Neuronal stem cell (in vitro differentiated cells): ENCODE data around the gene ERC2.

Source experiments
- DNase-seq: peaks from one replicate; pipeline ENCODE4 v3.0.0-alpha.2; 2013; ENCODE audit warnings: low spot score
- H2AFZ ChIP-seq: one replicate; pipeline ENCODE4 v1.6.1; 2013; ENCODE audit warnings: mild to moderate bottlenecking, low read length, inconsistent platforms
- H2AK5ac ChIP-seq: 2 replicates; pipeline ENCODE4 v1.6.1; 2013; ENCODE audit warnings: low read depth, mild to moderate bottlenecking, inconsistent platforms, low read length, moderate library complexity, mixed read lengths
- H2BK120ac ChIP-seq: 2 replicates; pipeline ENCODE4 v1.6.1; 2013; ENCODE audit warnings: low read depth, mild to moderate bottlenecking, inconsistent platforms, low read length, moderate library complexity, mixed read lengths
- H2BK12ac ChIP-seq: one replicate; pipeline ENCODE4 v1.6.1; 2013; ENCODE audit warnings: low read length, inconsistent platforms
- H2BK15ac ChIP-seq: 2 replicates; pipeline ENCODE4 v1.6.1; 2013; ENCODE audit warnings: mild to moderate bottlenecking, low read length, inconsistent platforms, mixed read lengths
- H2BK5ac ChIP-seq: one replicate; pipeline ENCODE4 v1.6.1; 2013; ENCODE audit warnings: inconsistent platforms, mild to moderate bottlenecking, low read length, moderate library complexity
- H3K14ac ChIP-seq: one replicate; pipeline ENCODE4 v1.6.1; 2013; ENCODE audit warnings: low read length, inconsistent platforms
- H3K18ac ChIP-seq: 2 replicates; pipeline ENCODE4 v1.6.1; 2013; ENCODE audit warnings: low read length, inconsistent platforms
- H3K23ac ChIP-seq: 2 replicates; pipeline ENCODE4 v1.6.1; 2013; ENCODE audit warnings: low read depth, mild to moderate bottlenecking, mixed read lengths, low read length, inconsistent platforms; ENCODE audit not compliant: poor library complexity
- H3K27ac ChIP-seq: replicated peaks from 3 replicates; pipeline ENCODE4 v1.5.1; 2013; ENCODE audit warnings: low read length, inconsistent platforms
- H3K27me3 ChIP-seq, 3 experiments: 2 replicates each; pipeline ENCODE4 v1.6.1; 2013; ENCODE audit warnings: low read length in 3 of 3, mild to moderate bottlenecking in 2 of 3, inconsistent platforms in 1 of 3, low read depth in 1 of 3, mixed read lengths in 1 of 3, moderate library complexity in 1 of 3; ENCODE audit not compliant: control insufficient read depth in 3 of 3, insufficient read depth in 3 of 3
- H3K36me3 ChIP-seq, 2 donors: replicated peaks in 1 of 2; 2 replicates each; pipeline ENCODE4 v1.6.1; 2013; ENCODE audit warnings: low read length in 2 of 2; ENCODE audit not compliant: control insufficient read depth in 2 of 2, insufficient read depth in 2 of 2
- H3K4ac ChIP-seq: 2 replicates; pipeline ENCODE4 v1.6.1; 2013; ENCODE audit warnings: inconsistent platforms, mild to moderate bottlenecking, low read length, moderate library complexity
- H3K4me1 ChIP-seq, 2 donors: 1 replicate in 1 of 2; 2 replicates in 1 of 2; pipeline ENCODE4 v1.6.1; 2013; ENCODE audit warnings: low read length in 2 of 2, low read depth in 1 of 2; ENCODE audit not compliant: control insufficient read depth in 2 of 2, insufficient read depth in 1 of 2
- H3K4me2 ChIP-seq: one replicate; pipeline ENCODE4 v1.6.1; 2013; ENCODE audit warnings: mild to moderate bottlenecking, low read length, inconsistent platforms; ENCODE audit not compliant: insufficient read depth, poor library complexity, severe bottlenecking
- H3K4me3 ChIP-seq, 2 donors: 2 replicates each; pipeline ENCODE4 v1.5.1; 2013; ENCODE audit warnings: low read length in 2 of 2, mild to moderate bottlenecking in 2 of 2, inconsistent platforms in 1 of 2, moderate library complexity in 1 of 2
- H3K79me1 ChIP-seq: one replicate; pipeline ENCODE4 v1.6.1; 2013; ENCODE audit warnings: low read depth, mild to moderate bottlenecking, inconsistent platforms, low read length, moderate library complexity
- H3K9ac ChIP-seq: one replicate; pipeline ENCODE4 v1.6.1; 2013; ENCODE audit warnings: mild to moderate bottlenecking, low read depth, low read length, inconsistent platforms; ENCODE audit not compliant: poor library complexity
- H3K9me3 ChIP-seq, 2 donors: replicated peaks in 1 of 2; 2 replicates each; pipeline versions ENCODE3 to v1.6.1; 2013; ENCODE audit warnings: low read length in 2 of 2, mild to moderate bottlenecking in 2 of 2, inconsistent platforms in 1 of 2, low read depth in 1 of 2, mixed read lengths in 1 of 2, moderate library complexity in 1 of 2; ENCODE audit not compliant: control insufficient read depth in 2 of 2, insufficient read depth in 1 of 2
- H4K8ac ChIP-seq: one replicate; pipeline ENCODE4 v1.6.1; 2013; ENCODE audit warnings: low read depth, mild to moderate bottlenecking, inconsistent platforms, low read length, moderate library complexity
- H4K91ac ChIP-seq: one replicate; pipeline ENCODE4 v1.6.1; 2013; ENCODE audit warnings: low read length, low read depth, mild to moderate bottlenecking, inconsistent platforms; ENCODE audit not compliant: poor library complexity
- WGBS, 2 donors: extraction: QIAGEN DNeasy Blood & Tissue Kit; methylation state at CpG; one replicate each; pipeline ENCODE4 v1.1.7; 2013; ENCODE audit warnings: missing lambda C conversion rate in 2 of 2, mixed read lengths in 1 of 2; ENCODE audit not compliant: insufficient read length in 2 of 2, insufficient replicate concordance in 1 of 2; ENCODE audit errors: extremely low coverage in 2 of 2; 5-methylcytosine and 5-hydroxymethylcytosine counted together

Gene ERC2

GRCh38 chr3:55966566-55966965, 501.7 kb downstream of the ERC2 start:
- no CpG with 5 or more reads among the region's 1 CpG for WGBS, 2 donors
- H3K4me2 ChIP-seq: no peak overlapping the region
- DNase-seq: no peak

GRCh38 chr3:55965776-55966175, 502.5 kb downstream of the ERC2 start:
- Histone ChIP-seq H3K23ac (no peak overlapping the region), H2BK120ac (no peak overlapping the region), H3K36me3 (no peaks in the 10 kb centered on the region), H3K14ac (no peak overlapping the region), H3K9me3 (no peaks in the 10 kb centered on the region), H3K18ac (no peak overlapping the region), H3K79me1 (no peaks in the 10 kb centered on the region), H4K8ac (no peak overlapping the region), H3K27ac (no peak overlapping the region), H2AFZ (no peak overlapping the region), H3K4me1 (peaks cover 0 to 2% of the 10 kb centered on the region in 2 donors), H2BK15ac (no peak overlapping the region), H3K9ac (no peak overlapping the region), H3K4me2 (no peak overlapping the region), H3K27me3 (no peaks in the 10 kb centered on the region), H2BK12ac (no peak overlapping the region), H2BK5ac (no peak overlapping the region), H3K4me3 (no peak overlapping the region), H4K91ac (no peak overlapping the region), H2AK5ac (no peak overlapping the region), H3K4ac (no peak overlapping the region)
- WGBS, 2 donors: no CpG with 5 or more reads among the region's 5 CpGs
- no peak for DNase-seq

More at GRCh38 chr3:55966566-55966965, 501.7 kb downstream of the ERC2 start:
- Histone ChIP-seq H2BK5ac (no peak overlapping the region), H2BK120ac (no peak overlapping the region), H2BK15ac (no peak overlapping the region), H3K18ac (no peak overlapping the region), H4K91ac (no peak overlapping the region), H3K23ac (no peak overlapping the region), H3K4me3 (no peak overlapping the region), H3K4ac (no peak overlapping the region), H3K9me3 (no peaks in the 10 kb centered on the region), H4K8ac (no peak overlapping the region), H3K14ac (no peak overlapping the region), H2AK5ac (no peak overlapping the region), H3K9ac (no peak overlapping the region), H3K36me3 (no peaks in the 10 kb centered on the region), H3K4me1 (peaks cover 0 to 2% of the 10 kb centered on the region in 2 donors), H3K79me1 (no peaks in the 10 kb centered on the region), H3K27ac (no peak overlapping the region), H2AFZ (no peak overlapping the region), H2BK12ac (no peak overlapping the region), H3K27me3 (no peaks in the 10 kb centered on the region)

GRCh38 chr3:55964491-55964985, 503.7 kb downstream of the ERC2 start:
- WGBS, 2 donors: no CpG with 5 or more reads among the region's 2 CpGs
- H2BK5ac ChIP-seq: no peak overlapping the region
- no peak overlapping the region for H2AK5ac ChIP-seq
- no peak overlapping the region for H2BK12ac ChIP-seq
- no peak overlapping the region for H3K27ac ChIP-seq
- H3K9ac ChIP-seq: no peak overlapping the region
- H2BK120ac ChIP-seq: no peak overlapping the region
- no peak overlapping the region for H3K4ac ChIP-seq
- H3K4me1 ChIP-seq: peaks cover 0 to 2% of the 10 kb centered on the region in 2 donors
- no peak overlapping the region for H4K91ac ChIP-seq
- no peak overlapping the region for H3K14ac ChIP-seq
- no peak overlapping the region for H2BK15ac ChIP-seq
- no peak overlapping the region for H3K4me3 ChIP-seq
- no peaks in the 10 kb centered on the region for H3K79me1 ChIP-seq
- H3K9me3 ChIP-seq: no peaks in the 10 kb centered on the region
- no peak overlapping the region for H3K4me2 ChIP-seq
- H3K23ac ChIP-seq: no peak overlapping the region
- H3K36me3 ChIP-seq: no peaks in the 10 kb centered on the region
- H4K8ac ChIP-seq: no peak overlapping the region
- no peak for DNase-seq
- no peak overlapping the region for H2AFZ ChIP-seq
- no peaks in the 10 kb centered on the region for H3K27me3 ChIP-seq
- no peak overlapping the region for H3K18ac ChIP-seq

- H3K4me3 ChIP-seq: no peak overlapping the region
- H3K14ac ChIP-seq: no peak overlapping the region
- H4K91ac ChIP-seq: no peak overlapping the region
- H2BK15ac ChIP-seq: no peak overlapping the region
- no peak overlapping the region for H2AFZ ChIP-seq
- peaks cover 0 to 2% of the 10 kb centered on the region in 2 donors for H3K4me1 ChIP-seq
- H3K4ac ChIP-seq: no peak overlapping the region
- H4K8ac ChIP-seq: no peak overlapping the region
- no peaks in the 10 kb centered on the region for H3K79me1 ChIP-seq
- no peak for DNase-seq
- H2BK12ac ChIP-seq: no peak overlapping the region
- H3K9ac ChIP-seq: no peak overlapping the region
- H3K4me2 ChIP-seq: no peak overlapping the region
- WGBS, 2 donors: no CpG with 5 or more reads among the region's 6 CpGs
- H3K27ac ChIP-seq: no peak overlapping the region
- no peak overlapping the region for H2AK5ac ChIP-seq
- no peaks in the 10 kb centered on the region for H3K36me3 ChIP-seq
- H2BK5ac ChIP-seq: no peak overlapping the region
- H2BK120ac ChIP-seq: no peak overlapping the region
- H3K23ac ChIP-seq: no peak overlapping the region
- H3K9me3 ChIP-seq: no peaks in the 10 kb centered on the region
- H3K27me3 ChIP-seq: no peaks in the 10 kb centered on the region
- H3K18ac ChIP-seq: no peak overlapping the region
Observed at GRCh38 chr3:55963601-55964000, 504.7 kb downstream of the ERC2 start.
